ENCODE data around the gene SIGLEC7.

Gene SIGLEC7

DNA sequence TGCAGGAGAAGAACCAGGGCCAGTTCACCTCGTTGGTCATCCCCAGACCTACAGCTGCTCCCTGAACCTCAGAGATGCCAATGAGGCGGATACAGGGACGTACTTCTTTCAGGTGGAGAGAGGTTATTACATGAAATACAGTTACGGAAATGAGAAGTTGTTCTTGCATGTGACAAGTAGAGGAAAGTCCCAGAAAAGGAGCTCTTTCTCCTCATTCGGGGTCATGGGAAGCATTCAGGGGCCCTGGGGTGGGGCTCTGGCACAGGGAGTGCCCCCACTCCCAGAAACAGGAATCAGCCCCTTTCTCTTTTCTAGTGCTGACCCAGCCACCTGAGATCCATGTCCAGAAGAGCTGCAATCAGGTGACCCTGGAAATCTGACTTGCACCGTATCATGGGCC lies 21.9 kb upstream of the SIGLEC7 start:
- TF ChIP-seq CREB5 (CRISPR knock-in tag; IDR thresholded peaks at IDR 0.05; ENCODE audit: low read depth) (no peak), OSR1 (CRISPR knock-in tag; IDR thresholded peaks at IDR 0.05) (no peak), GLIS3 (CRISPR knock-in tag; IDR thresholded peaks at IDR 0.05) (no peak), RARB (CRISPR knock-in tag; IDR thresholded peaks at IDR 0.05) (no peak), ZC3H10 (CRISPR knock-in tag; IDR thresholded peaks at IDR 0.05) (no peak), ZNF70 (CRISPR knock-in tag; IDR thresholded peaks at IDR 0.05) (no peak), PPARA (CRISPR knock-in tag; IDR thresholded peaks at IDR 0.05; ENCODE audit: borderline replicate concordance) (no peak), ISL1 (CRISPR knock-in tag; IDR thresholded peaks at IDR 0.05) (no peak), ZFP3 (CRISPR knock-in tag; IDR thresholded peaks at IDR 0.05) (no peak)
- ATAC-seq, result no peak

GRCh38 chr19:51121257-51121656 lies 20.8 kb upstream of the SIGLEC7 start:
- TF ChIP-seq, protein P1, sequence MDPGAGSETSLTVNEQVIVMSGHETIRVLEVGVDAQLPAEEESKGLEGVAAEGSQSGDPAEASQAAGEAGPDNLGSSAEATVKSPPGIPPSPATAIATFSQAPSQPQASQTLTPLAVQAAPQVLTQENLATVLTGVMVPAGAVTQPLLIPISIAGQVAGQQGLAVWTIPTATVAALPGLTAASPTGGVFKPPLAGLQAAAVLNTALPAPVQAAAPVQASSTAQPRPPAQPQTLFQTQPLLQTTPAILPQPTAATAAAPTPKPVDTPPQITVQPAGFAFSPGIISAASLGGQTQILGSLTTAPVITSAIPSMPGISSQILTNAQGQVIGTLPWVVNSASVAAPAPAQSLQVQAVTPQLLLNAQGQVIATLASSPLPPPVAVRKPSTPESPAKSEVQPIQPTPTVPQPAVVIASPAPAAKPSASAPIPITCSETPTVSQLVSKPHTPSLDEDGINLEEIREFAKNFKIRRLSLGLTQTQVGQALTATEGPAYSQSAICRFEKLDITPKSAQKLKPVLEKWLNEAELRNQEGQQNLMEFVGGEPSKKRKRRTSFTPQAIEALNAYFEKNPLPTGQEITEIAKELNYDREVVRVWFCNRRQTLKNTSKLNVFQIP (CRISPR knock-in tag; IDR thresholded peaks at IDR 0.05; ENCODE audit: borderline replicate concordance, low read depth), result no peak
- TF ChIP-seq ISL1 (CRISPR knock-in tag; IDR thresholded peaks at IDR 0.05), result no peak
- TF ChIP-seq TCF4 (CRISPR knock-in tag; IDR thresholded peaks at IDR 0.05; ENCODE audit: borderline replicate concordance), result no peak
- no peak for TF ChIP-seq SNAI2 (CRISPR knock-in tag; IDR thresholded peaks at IDR 0.05)
- TF ChIP-seq ZNF8 (CRISPR knock-in tag; IDR thresholded peaks at IDR 0.05), result no peak
- no peak for TF ChIP-seq ARNTL (CRISPR knock-in tag; IDR thresholded peaks at IDR 0.05; ENCODE audit: borderline replicate concordance, low read depth)
- TF ChIP-seq ESRRG (CRISPR knock-in tag; IDR thresholded peaks at IDR 0.05), result no peak
- TF ChIP-seq ZFP30 (CRISPR knock-in tag; IDR thresholded peaks at IDR 0.05), result no peak
- TF ChIP-seq OSR1 (CRISPR knock-in tag; IDR thresholded peaks at IDR 0.05), result no peak
- TF ChIP-seq GLIS3 (CRISPR knock-in tag; IDR thresholded peaks at IDR 0.05), result no peak
- TF ChIP-seq, protein P2, sequence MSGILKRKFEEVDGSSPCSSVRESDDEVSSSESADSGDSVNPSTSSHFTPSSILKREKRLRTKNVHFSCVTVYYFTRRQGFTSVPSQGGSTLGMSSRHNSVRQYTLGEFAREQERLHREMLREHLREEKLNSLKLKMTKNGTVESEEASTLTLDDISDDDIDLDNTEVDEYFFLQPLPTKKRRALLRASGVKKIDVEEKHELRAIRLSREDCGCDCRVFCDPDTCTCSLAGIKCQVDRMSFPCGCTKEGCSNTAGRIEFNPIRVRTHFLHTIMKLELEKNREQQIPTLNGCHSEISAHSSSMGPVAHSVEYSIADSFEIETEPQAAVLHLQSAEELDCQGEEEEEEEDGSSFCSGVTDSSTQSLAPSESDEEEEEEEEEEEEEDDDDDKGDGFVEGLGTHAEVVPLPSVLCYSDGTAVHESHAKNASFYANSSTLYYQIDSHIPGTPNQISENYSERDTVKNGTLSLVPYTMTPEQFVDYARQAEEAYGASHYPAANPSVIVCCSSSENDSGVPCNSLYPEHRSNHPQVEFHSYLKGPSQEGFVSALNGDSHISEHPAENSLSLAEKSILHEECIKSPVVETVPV (CRISPR knock-in tag; IDR thresholded peaks at IDR 0.05), result no peak
- TF ChIP-seq ZFP3 (CRISPR knock-in tag; IDR thresholded peaks at IDR 0.05), result no peak
- no peak for TF ChIP-seq CREB5 (CRISPR knock-in tag; IDR thresholded peaks at IDR 0.05; ENCODE audit: low read depth)
- no peak for TF ChIP-seq RARB (CRISPR knock-in tag; IDR thresholded peaks at IDR 0.05)
- TF ChIP-seq CSDC2 (CRISPR knock-in tag; IDR thresholded peaks at IDR 0.05), result no peak
- TF ChIP-seq, protein P3, sequence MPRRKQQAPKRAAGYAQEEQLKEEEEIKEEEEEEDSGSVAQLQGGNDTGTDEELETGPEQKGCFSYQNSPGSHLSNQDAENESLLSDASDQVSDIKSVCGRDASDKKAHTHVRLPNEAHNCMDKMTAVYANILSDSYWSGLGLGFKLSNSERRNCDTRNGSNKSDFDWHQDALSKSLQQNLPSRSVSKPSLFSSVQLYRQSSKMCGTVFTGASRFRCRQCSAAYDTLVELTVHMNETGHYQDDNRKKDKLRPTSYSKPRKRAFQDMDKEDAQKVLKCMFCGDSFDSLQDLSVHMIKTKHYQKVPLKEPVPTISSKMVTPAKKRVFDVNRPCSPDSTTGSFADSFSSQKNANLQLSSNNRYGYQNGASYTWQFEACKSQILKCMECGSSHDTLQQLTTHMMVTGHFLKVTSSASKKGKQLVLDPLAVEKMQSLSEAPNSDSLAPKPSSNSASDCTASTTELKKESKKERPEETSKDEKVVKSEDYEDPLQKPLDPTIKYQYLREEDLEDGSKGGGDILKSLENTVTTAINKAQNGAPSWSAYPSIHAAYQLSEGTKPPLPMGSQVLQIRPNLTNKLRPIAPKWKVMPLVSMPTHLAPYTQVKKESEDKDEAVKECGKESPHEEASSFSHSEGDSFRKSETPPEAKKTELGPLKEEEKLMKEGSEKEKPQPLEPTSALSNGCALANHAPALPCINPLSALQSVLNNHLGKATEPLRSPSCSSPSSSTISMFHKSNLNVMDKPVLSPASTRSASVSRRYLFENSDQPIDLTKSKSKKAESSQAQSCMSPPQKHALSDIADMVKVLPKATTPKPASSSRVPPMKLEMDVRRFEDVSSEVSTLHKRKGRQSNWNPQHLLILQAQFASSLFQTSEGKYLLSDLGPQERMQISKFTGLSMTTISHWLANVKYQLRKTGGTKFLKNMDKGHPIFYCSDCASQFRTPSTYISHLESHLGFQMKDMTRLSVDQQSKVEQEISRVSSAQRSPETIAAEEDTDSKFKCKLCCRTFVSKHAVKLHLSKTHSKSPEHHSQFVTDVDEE (CRISPR knock-in tag; IDR thresholded peaks at IDR 0.05), result no peak
- no peak for ATAC-seq

GRCh38 chr19:51122112-51122981 lies 19.8 kb upstream of the SIGLEC7 start:
- ATAC-seq, result no peak; the same call in none of the 3 replicates
- TF ChIP-seq ESRRG (CRISPR knock-in tag; IDR thresholded peaks at IDR 0.05), result no peak
- TF ChIP-seq ISL1 (CRISPR knock-in tag; IDR thresholded peaks at IDR 0.05), result no peak
- no peak for TF ChIP-seq GLIS3 (CRISPR knock-in tag; IDR thresholded peaks at IDR 0.05)
- TF ChIP-seq, protein P4, sequence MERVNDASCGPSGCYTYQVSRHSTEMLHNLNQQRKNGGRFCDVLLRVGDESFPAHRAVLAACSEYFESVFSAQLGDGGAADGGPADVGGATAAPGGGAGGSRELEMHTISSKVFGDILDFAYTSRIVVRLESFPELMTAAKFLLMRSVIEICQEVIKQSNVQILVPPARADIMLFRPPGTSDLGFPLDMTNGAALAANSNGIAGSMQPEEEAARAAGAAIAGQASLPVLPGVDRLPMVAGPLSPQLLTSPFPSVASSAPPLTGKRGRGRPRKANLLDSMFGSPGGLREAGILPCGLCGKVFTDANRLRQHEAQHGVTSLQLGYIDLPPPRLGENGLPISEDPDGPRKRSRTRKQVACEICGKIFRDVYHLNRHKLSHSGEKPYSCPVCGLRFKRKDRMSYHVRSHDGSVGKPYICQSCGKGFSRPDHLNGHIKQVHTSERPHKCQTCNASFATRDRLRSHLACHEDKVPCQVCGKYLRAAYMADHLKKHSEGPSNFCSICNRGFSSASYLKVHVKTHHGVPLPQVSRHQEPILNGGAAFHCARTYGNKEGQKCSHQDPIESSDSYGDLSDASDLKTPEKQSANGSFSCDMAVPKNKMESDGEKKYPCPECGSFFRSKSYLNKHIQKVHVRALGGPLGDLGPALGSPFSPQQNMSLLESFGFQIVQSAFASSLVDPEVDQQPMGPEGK (CRISPR knock-in tag; IDR thresholded peaks at IDR 0.05; ENCODE audit: borderline replicate concordance), result no peak
- TF ChIP-seq SNAI2 (CRISPR knock-in tag; IDR thresholded peaks at IDR 0.05), result no peak
- no peak for TF ChIP-seq RARB (CRISPR knock-in tag; IDR thresholded peaks at IDR 0.05)
- TF ChIP-seq ZNF8 (CRISPR knock-in tag; IDR thresholded peaks at IDR 0.05), result no peak
- TF ChIP-seq ZNF70 (CRISPR knock-in tag; IDR thresholded peaks at IDR 0.05), result no peak
- TF ChIP-seq, protein P2 (CRISPR knock-in tag; IDR thresholded peaks at IDR 0.05), result no peak
- TF ChIP-seq, protein P1 (CRISPR knock-in tag; IDR thresholded peaks at IDR 0.05; ENCODE audit: borderline replicate concordance, low read depth), result no peak

Measured in SK-N-SH treated with all-trans-retinoic acid at 6 μM for 48 hours (cell line).